HFFc6 (cell line): ENCODE results near the gene RAB4A. TPM values are rescaled to one million over a fixed set of nuclear protein-coding genes. Genes with fewer than 3 reads are reported as not detected.
A peak's percentile ranks its signal among the peaks of the same experiment; 100 is the strongest.

Experiments
- DNase-seq: peaks from one replicate; pipeline ENCODE4 v3.0.0-alpha.2; 2018
- H3K27ac Mint-ChIP-seq: 2 replicates; pipeline ENCODE4 v1.8.0; 2020; ENCODE audit warnings: mild to moderate bottlenecking, mixed read lengths
- H3K27me3 Mint-ChIP-seq: 2 replicates; pipeline ENCODE4 v1.8.0; 2021; ENCODE audit warnings: mild to moderate bottlenecking, moderate library complexity, mixed read lengths; ENCODE audit not compliant: insufficient read depth
- H3K36me3 Mint-ChIP-seq: 2 replicates; pipeline ENCODE4 v1.8.0; 2021; ENCODE audit warnings: low read depth, mixed read lengths
- H3K4me1 Mint-ChIP-seq: 2 replicates; pipeline ENCODE4 v1.8.0; 2020; ENCODE audit warnings: low read depth, mixed read lengths
- H3K4me3 Mint-ChIP-seq: 2 replicates; pipeline ENCODE4 v1.8.0; 2020; ENCODE audit warnings: mild to moderate bottlenecking, moderate library complexity, mixed read lengths
- H3K9me3 Mint-ChIP-seq: 2 replicates; pipeline ENCODE4 v1.8.0; 2020; ENCODE audit warnings: mild to moderate bottlenecking, mixed read lengths
- CTCF ChIP-seq: fragments of 200-600 bp; sonication (generic); IDR thresholded peaks from 2 replicates; pipeline ENCODE4 v1.5.0; 2021; ENCODE audit warnings: antibody characterized with exemption, mild to moderate bottlenecking
- total RNA-seq, 6 experiments: library from RNA; stranded (reverse); fragmentation: NEBNext Ultra II Directional; extraction: Animal tissue kit (Norgen Biotek cat#: 25700); gene quantifications; 2 replicates in 1 of 6; 3 replicates in 5 of 6; pipeline ENCODE4 v1.2.3, GENCODE V29; 2021

RAB4A gene
- total RNA-seq, 6 experiments from 2014 or later, result 34.7 to 64.2 (median 41.3) TPM

GRCh38 chr1:229266274-229266673 is 4.6 kb upstream of the RAB4A start:
- Mint-ChIP-seq H3K4me3 (no peak overlapping the region), H3K36me3 (no peaks in the 10 kb centered on the region), H3K27me3 (no peaks in the 10 kb centered on the region; the same call in 1 of the 2 replicates), H3K27ac (no peak overlapping the region), H3K4me1 (peaks cover 6% of the 10 kb centered on the region), H3K9me3 (no peaks in the 10 kb centered on the region)
- TF ChIP-seq CTCF, result no peak
- no peak for DNase-seq

- no peak for TF ChIP-seq CTCF
- Mint-ChIP-seq H3K4me1 (peaks cover 11% of the 10 kb centered on the region), H3K4me3 (no peak overlapping the region), H3K9me3 (no peaks in the 10 kb centered on the region), H3K27ac (no peak overlapping the region), H3K36me3 (0 out of 2 replicates have a peak, but pooled peaks cover 4% of the 10 kb centered on the region), H3K27me3 (peaks cover 2% of the 10 kb centered on the region)
- no peak for DNase-seq
Observed at GRCh38 chr1:229266832-229267500, 3.9 kb upstream of the RAB4A start.

GRCh38 chr1:229268505-229268904 is 2.4 kb upstream of the RAB4A start:
- Mint-ChIP-seq H3K4me1 (peaks cover 24% of the 10 kb centered on the region), H3K9me3 (no peaks in the 10 kb centered on the region), H3K4me3 (no peak overlapping the region), H3K36me3 (0 out of 2 replicates have a peak, but pooled peaks cover 4% of the 10 kb centered on the region), H3K27ac (no peak overlapping the region), H3K27me3 (peaks cover 2% of the 10 kb centered on the region)
- TF ChIP-seq CTCF, result no peak
- no peak for DNase-seq

- TF ChIP-seq CTCF, result peak; percentile 59
- Mint-ChIP-seq H3K36me3 (0 out of 2 replicates have a peak, but pooled peaks cover 4% of the 10 kb centered on the region), H3K27ac (peak overlapping the region; percentile 87), H3K9me3 (no peaks in the 10 kb centered on the region), H3K27me3 (peaks cover 2% of the 10 kb centered on the region), H3K4me1 (peaks cover 24% of the 10 kb centered on the region), H3K4me3 (peak overlapping the region; percentile 97)
- DNase-seq, result no peak
Observed at GRCh38 chr1:229271448-229272159, 693 bp downstream of the RAB4A start.

GRCh38 chr1:229272164-229273158 is 1.6 kb downstream of the RAB4A start:
- Mint-ChIP-seq H3K4me1 (peaks cover 24% of the 10 kb centered on the region), H3K36me3 (0 out of 2 replicates have a peak, but pooled peaks cover 4% of the 10 kb centered on the region), H3K4me3 (peak overlapping the region; percentile 97), H3K9me3 (no peaks in the 10 kb centered on the region), H3K27me3 (peaks cover 2% of the 10 kb centered on the region), H3K27ac (peak overlapping the region; percentile 87)
- no peak for DNase-seq
- TF ChIP-seq CTCF, result no peak
